AML-193 (cell line): ENCODE data around the gene MAD1L1.
"Not testable (repeated sequence)": the region's sequence is repeated elsewhere in the genome, so short reads cannot be mapped to it uniquely, and the experiment has no call there.

Experiments
- DNase-seq, 2 experiments: peaks; one replicate each; lab custom pipeline; 2025; lab: John Stamatoyannopoulos, UW

MAD1L1 gene

GRCh38 chr7:1883031-1883761 lies 349.5 kb downstream of the MAD1L1 start:
- DNase-seq, result peak in 1 of 2 experiments; percentile 2

- DNase-seq, result no peak
Measured at GRCh38 chr7:1882451-1882850, 350.3 kb downstream of the MAD1L1 start.

- DNase-seq, result no peak
Measured at GRCh38 chr7:1881946-1882345, 350.8 kb downstream of the MAD1L1 start.

GRCh38 chr7:1876641-1877040 lies 356.1 kb downstream of the MAD1L1 start:
- DNase-seq, result not testable (repeated sequence)

- not testable (repeated sequence) for DNase-seq
Measured at GRCh38 chr7:1875392-1876199, 357.1 kb downstream of the MAD1L1 start.

GRCh38 chr7:1874590-1875391 lies 358.0 kb downstream of the MAD1L1 start:
- DNase-seq, result not testable (repeated sequence)

- no peak for DNase-seq
Measured at GRCh38 chr7:1873857-1874589, 358.7 kb downstream of the MAD1L1 start.

- DNase-seq, result no peak
Measured at GRCh38 chr7:1873421-1873820, 359.3 kb downstream of the MAD1L1 start.

GRCh38 chr7:1873070-1873405 lies 359.7 kb downstream of the MAD1L1 start:
- DNase-seq, result no peak

- no peak for DNase-seq
Measured at GRCh38 chr7:1872191-1873069, 360.3 kb downstream of the MAD1L1 start.

GRCh38 chr7:1869452-1870130 lies 363.2 kb downstream of the MAD1L1 start:
- DNase-seq, result no peak

- DNase-seq, result no peak
Measured at GRCh38 chr7:1868516-1869165, 364.1 kb downstream of the MAD1L1 start.

GRCh38 chr7:1867370-1868260 lies 365.1 kb downstream of the MAD1L1 start:
- DNase-seq, result no peak

GRCh38 chr7:1866601-1867000 lies 366.1 kb downstream of the MAD1L1 start:
- no peak for DNase-seq

GRCh38 chr7:1865571-1866255 lies 367.0 kb downstream of the MAD1L1 start:
- no peak for DNase-seq

- no peak for DNase-seq
Measured at GRCh38 chr7:1865000-1865555, 367.7 kb downstream of the MAD1L1 start.

- DNase-seq, result no peak
Measured at GRCh38 chr7:1864161-1864940, 368.4 kb downstream of the MAD1L1 start.
